Measurements from ENCODE around the gene PDIA3.

- TF ChIP-seq POLR2A (IDR thresholded peaks at IDR 0.05) (no peak), CTCF (IDR thresholded peaks at IDR 0.05) (no peak)
Observed at GRCh38 chr15:43779016-43779415, 32.8 kb downstream of the PDIA3 start.
